GM19043 (cell line): ENCODE results near the gene STAG1.
"Not testable (repeated sequence)": the region's sequence is repeated elsewhere in the genome, so short reads cannot be mapped to it uniquely, and the experiment has no call there.

Experiments
- ATAC-seq: cut with Tn5 transposase; IDR thresholded peaks from one replicate; pipeline ENCODE4 v1.9.1; 2021; ENCODE audit warnings: low read depth; ENCODE audit not compliant: unreplicated experiment

STAG1 gene

GRCh38 chr3:136350132-136350531 lies 402.0 kb downstream of the STAG1 start:
- no peak for ATAC-seq

GRCh38 chr3:136346486-136346885 lies 405.7 kb downstream of the STAG1 start:
- ATAC-seq = no peak

- ATAC-seq = no peak
Measured at GRCh38 chr3:136343873-136344555, 408.2 kb downstream of the STAG1 start.

GRCh38 chr3:136343446-136343845 lies 408.7 kb downstream of the STAG1 start:
- no peak for ATAC-seq

- ATAC-seq = no peak
Measured at GRCh38 chr3:136336329-136337100, 415.7 kb downstream of the STAG1 start.

GRCh38 chr3:136334726-136335125 lies 417.5 kb downstream of the STAG1 start:
- not testable (repeated sequence) for ATAC-seq

GRCh38 chr3:136334209-136334608 lies 418.0 kb downstream of the STAG1 start:
- no peak for ATAC-seq

- no peak for ATAC-seq
Measured at GRCh38 chr3:136332776-136333175, 419.4 kb downstream of the STAG1 start.

GRCh38 chr3:136332302-136332701 lies 419.9 kb downstream of the STAG1 start:
- no peak for ATAC-seq

GRCh38 chr3:136330900-136331299 lies 421.3 kb downstream of the STAG1 start:
- ATAC-seq = no peak

- ATAC-seq = no peak
Measured at GRCh38 chr3:136329593-136329992, 422.6 kb downstream of the STAG1 start.

- ATAC-seq = no peak
Measured at GRCh38 chr3:136327671-136328070, 424.5 kb downstream of the STAG1 start.

- ATAC-seq = no peak
Measured at GRCh38 chr3:136326316-136326715, 425.9 kb downstream of the STAG1 start.

GRCh38 chr3:136311968-136312367 lies 440.2 kb downstream of the STAG1 start:
- no peak for ATAC-seq

GRCh38 chr3:136311261-136311660 lies 440.9 kb downstream of the STAG1 start:
- ATAC-seq = no peak

GRCh38 chr3:136305879-136306278 lies 446.3 kb downstream of the STAG1 start:
- no peak for ATAC-seq

- ATAC-seq = no peak
Measured at GRCh38 chr3:136300444-136300843, 451.7 kb downstream of the STAG1 start.

- ATAC-seq = no peak
Measured at GRCh38 chr3:136297826-136298225, 454.4 kb downstream of the STAG1 start.

GRCh38 chr3:136296960-136297359 lies 455.2 kb downstream of the STAG1 start:
- no peak for ATAC-seq

- no peak for ATAC-seq
Measured at GRCh38 chr3:136294176-136294575, 458.0 kb downstream of the STAG1 start.

GRCh38 chr3:136293279-136293678 lies 458.9 kb downstream of the STAG1 start:
- ATAC-seq = no peak

GRCh38 chr3:136292500-136292899 lies 459.7 kb downstream of the STAG1 start:
- ATAC-seq = no peak
